Esophagus muscularis mucosa (tissue), 3 donors: ENCODE data around the gene NT5E.

Experiments used
- POLR2AphosphoS5 ChIP-seq, 2 donors: sonication (generic); formaldehyde crosslinking; IDR thresholded peaks; one replicate each; pipeline ENCODE4 v1.6.1; 2017; ENCODE audit warnings: antibody characterized with exemption in 2 of 2
- TF ChIP-seq, protein P1 (sequence below), 3 experiments: fragments of 200-600 bp in 2 of 3; fragments of 450-650 bp in 1 of 3; sonication (generic) in 2 of 3; IDR thresholded peaks; one replicate each; pipeline ENCODE4 v1.5.1; 2017 to 2019; ENCODE audit warnings: antibody characterized with exemption in 3 of 3, mild to moderate bottlenecking in 2 of 3, moderate library complexity in 1 of 3

DNA sequence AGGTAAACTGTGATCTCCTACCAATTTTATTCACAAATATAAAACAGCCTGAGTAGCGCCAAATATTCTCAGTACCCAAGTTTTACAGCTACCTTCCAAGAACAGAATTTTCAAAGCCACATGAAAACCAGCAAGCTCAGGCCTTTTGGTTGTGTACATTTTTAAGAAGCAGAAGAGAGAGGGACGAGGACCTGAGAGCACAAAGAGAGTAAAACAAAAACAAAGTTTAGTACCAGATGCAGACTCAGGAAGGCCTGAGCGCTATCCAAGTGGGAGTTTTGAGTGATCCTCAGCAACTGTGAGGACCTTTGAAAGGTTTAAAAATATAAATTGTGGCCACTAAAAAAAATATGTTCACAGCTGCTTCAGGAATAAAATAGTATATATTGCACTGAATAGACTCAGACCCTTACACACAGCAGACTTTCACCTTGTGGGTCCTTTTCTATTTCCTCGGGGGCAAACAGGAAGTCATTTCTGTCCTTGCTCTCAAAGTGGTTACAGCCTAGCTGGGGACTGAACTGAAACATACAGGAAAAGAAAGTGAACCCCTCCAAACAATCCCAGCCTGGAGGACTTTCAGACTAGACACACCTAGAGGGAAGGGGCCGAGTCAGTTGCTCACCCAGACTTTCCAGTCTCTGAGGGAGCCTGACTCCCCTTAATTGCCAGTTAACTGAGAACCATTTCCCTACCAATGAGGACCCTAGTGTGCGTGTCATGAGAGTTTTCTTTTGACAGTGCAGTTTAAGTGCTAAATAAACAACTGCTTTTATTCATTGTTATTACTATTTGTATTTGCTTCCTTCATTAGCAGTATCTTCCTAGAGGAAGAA, 48.5 kb upstream of the NT5E start:
- TF ChIP-seq, protein P1, sequence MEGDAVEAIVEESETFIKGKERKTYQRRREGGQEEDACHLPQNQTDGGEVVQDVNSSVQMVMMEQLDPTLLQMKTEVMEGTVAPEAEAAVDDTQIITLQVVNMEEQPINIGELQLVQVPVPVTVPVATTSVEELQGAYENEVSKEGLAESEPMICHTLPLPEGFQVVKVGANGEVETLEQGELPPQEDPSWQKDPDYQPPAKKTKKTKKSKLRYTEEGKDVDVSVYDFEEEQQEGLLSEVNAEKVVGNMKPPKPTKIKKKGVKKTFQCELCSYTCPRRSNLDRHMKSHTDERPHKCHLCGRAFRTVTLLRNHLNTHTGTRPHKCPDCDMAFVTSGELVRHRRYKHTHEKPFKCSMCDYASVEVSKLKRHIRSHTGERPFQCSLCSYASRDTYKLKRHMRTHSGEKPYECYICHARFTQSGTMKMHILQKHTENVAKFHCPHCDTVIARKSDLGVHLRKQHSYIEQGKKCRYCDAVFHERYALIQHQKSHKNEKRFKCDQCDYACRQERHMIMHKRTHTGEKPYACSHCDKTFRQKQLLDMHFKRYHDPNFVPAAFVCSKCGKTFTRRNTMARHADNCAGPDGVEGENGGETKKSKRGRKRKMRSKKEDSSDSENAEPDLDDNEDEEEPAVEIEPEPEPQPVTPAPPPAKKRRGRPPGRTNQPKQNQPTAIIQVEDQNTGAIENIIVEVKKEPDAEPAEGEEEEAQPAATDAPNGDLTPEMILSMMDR (IDR thresholded peaks at IDR 0.05) = no peak
- TF ChIP-seq POLR2AphosphoS5 (IDR thresholded peaks at IDR 0.05) = no peak
